Brain microvascular endothelial cell (primary cell): ENCODE measurements around the gene ATG2A.

Experiments
- DNase-seq: peaks from one replicate; pipeline ENCODE4 v3.0.0-alpha.2; 2020
- H3K27ac ChIP-seq: fragments of 250-450 bp; sonication (Bioruptor Pico); 2 replicates; pipeline ENCODE4 v1.5.1; 2020; ENCODE audit warnings: mild to moderate bottlenecking, moderate library complexity
- H3K27me3 ChIP-seq: fragments of 250-450 bp; sonication (Bioruptor Pico); replicated peaks from 2 replicates; pipeline ENCODE4 v1.5.1; 2020; ENCODE audit warnings: mild to moderate bottlenecking
- H3K36me3 ChIP-seq: fragments of 250-450 bp; sonication (Bioruptor Pico); replicated peaks from 2 replicates; pipeline ENCODE4 v1.5.1; 2020; ENCODE audit warnings: mild to moderate bottlenecking
- H3K4me3 ChIP-seq: 2 replicates; pipeline ENCODE4 v1.5.1; 2011; ENCODE audit warnings: low read depth, mild to moderate bottlenecking, control low read depth, low read length, moderate library complexity
- CTCF ChIP-seq: IDR thresholded peaks from 2 replicates; pipeline ENCODE4 v1.5.1; 2011; ENCODE audit warnings: low read depth, mild to moderate bottlenecking, moderate library complexity, low read length, control low read depth, inconsistent platforms; ENCODE audit errors: missing control alignments
- in situ Hi-C: cut with HindIII; loops from 2 replicates; pipeline ENCODE4 v1.10.0; 2017; ENCODE audit warnings: low sequenced_read_pairs, low pct_ligation_motif_present

The ATG2A gene

DNA sequence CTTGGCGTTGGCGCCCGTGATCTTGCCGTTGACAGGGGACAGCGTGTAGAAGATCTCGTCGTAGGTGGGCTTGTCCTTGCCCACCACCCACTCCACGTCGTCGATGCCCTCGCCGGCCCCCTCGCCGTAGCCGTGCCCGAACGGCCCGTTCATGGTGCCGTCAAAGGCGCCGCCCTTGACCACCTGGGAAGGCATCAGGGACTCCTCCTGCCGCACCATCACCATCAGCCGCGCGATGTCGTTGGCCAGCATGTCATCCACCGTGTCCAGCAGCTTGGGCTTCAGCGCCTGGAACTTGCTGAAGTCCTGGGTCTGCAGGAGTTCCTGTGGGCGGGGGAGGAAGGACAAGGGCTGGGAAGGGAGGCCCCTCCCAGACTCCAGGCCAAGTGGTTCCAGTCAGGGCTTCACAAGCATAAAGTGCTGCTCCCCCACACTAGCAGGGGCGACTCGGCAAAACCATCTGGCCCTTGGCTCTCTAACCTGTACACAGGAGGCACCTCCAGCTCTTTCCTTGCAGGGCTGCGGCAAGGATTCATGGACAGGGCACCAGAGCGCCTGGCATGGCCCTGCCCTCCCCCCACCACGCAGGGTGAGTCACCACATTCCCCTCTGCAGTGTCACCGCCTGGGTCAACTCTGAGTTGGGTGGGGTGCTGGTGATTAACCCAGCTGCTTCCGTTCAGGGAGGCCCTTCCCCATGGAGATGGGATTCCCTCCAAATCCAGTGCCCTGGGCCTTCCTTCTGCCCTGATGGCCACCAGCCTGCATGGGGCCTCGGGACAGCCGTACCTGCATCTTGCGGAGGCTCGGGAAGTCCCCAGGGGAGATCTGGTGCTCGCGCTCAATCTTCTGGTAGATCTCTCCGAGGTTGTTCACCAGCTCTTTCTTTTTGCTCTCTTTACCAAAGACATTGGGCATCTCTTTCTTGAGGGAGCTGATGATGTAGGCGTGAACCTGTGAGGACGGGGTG lies 62.2 kb downstream of the ATG2A start:
- no peaks in the 10 kb centered on the region for H3K27me3 ChIP-seq
- peak; percentile 86 for DNase-seq
- peaks cover 40% of the 10 kb centered on the region for H3K36me3 ChIP-seq
- H3K4me3 ChIP-seq: no peak overlapping the region
- H3K27ac ChIP-seq: peak overlapping the region; percentile 71
- no peak for TF ChIP-seq CTCF
- in situ Hi-C loops: no loop called here

DNA sequence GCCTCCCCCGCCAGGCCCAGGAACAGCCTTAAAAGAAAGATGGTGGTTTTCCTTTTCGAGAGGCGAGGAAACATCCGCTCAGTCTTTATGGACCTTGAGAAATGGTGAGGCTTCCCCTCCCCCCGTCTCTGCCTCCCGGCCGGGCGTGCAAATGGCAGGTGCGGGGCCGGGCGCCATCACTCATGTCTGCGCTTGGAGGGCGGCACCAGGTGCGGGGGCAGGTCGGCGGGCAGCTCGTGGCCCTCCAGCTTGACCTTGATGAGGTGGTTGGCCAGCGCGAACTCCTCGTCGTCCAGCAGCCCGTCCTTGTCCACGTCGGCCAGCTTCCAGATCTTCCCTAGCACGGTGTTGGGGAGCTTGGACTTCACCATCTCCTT lies 62.9 kb downstream of the ATG2A start:
- no peak overlapping the region for H3K4me3 ChIP-seq
- H3K27ac ChIP-seq: no peak overlapping the region
- no peaks in the 10 kb centered on the region for H3K27me3 ChIP-seq
- in situ Hi-C loops: no loop called here
- TF ChIP-seq CTCF: no peak
- DNase-seq: no peak
- peaks cover 33% of the 10 kb centered on the region for H3K36me3 ChIP-seq

GRCh38 chr11:64853709-64854108 lies 63.3 kb downstream of the ATG2A start:
- peaks cover 28% of the 10 kb centered on the region for H3K36me3 ChIP-seq
- in situ Hi-C loops: no loop called here
- no peak overlapping the region for H3K27ac ChIP-seq
- no peak overlapping the region for H3K4me3 ChIP-seq
- DNase-seq: no peak
- no peaks in the 10 kb centered on the region for H3K27me3 ChIP-seq
- no peak for TF ChIP-seq CTCF

- Histone ChIP-seq H3K27ac (no peak overlapping the region), H3K27me3 (no peaks in the 10 kb centered on the region), H3K4me3 (no peak overlapping the region), H3K36me3 (peaks cover 23% of the 10 kb centered on the region)
- in situ Hi-C loops: no loop called here
- DNase-seq: no peak
- TF ChIP-seq CTCF: no peak
Measured at GRCh38 chr11:64852804-64853509, 64.1 kb downstream of the ATG2A start.

GRCh38 chr11:64851831-64852351 lies 65.1 kb downstream of the ATG2A start:
- Histone ChIP-seq H3K27me3 (no peaks in the 10 kb centered on the region), H3K4me3 (no peak overlapping the region), H3K36me3 (peaks cover 18% of the 10 kb centered on the region), H3K27ac (no peak overlapping the region)
- TF ChIP-seq CTCF: no peak
- in situ Hi-C loops: no loop called here
- no peak for DNase-seq
